Measurements from ENCODE around the gene LRCOL1.

- no peak for TF ChIP-seq POLR2A (IDR thresholded peaks at IDR 0.05)
- TF ChIP-seq CTCF (IDR thresholded peaks at IDR 0.05) = no peak
- TF ChIP-seq POLR2AphosphoS5 (IDR thresholded peaks at IDR 0.05) = no peak
- TF ChIP-seq EP300 (IDR thresholded peaks at IDR 0.05) = no peak
Observed at GRCh38 chr12:132559652-132560363, 50.6 kb downstream of the LRCOL1 start.
